ENCODE data around the gene TBCA.

TBCA gene

GRCh38 chr5:77775790-77776553 lies at the start of gene TBCA:
Gene TBCA, minus strand, starts transcription at chr5:77776339. Its CDS starts 82 bp downstream, at chr5:77776257.
- Histone ChIP-seq H3K4me3 (peak within 1 kb of the TSS; percentile 52 to 90 (median 78)), H3K27ac (peak within 1 kb of the TSS; percentile 69 to 100 (median 98))

GRCh38 chr5:77824981-77825380 lies 48.8 kb upstream of the TBCA start:
- Histone ChIP-seq H3K4me3 (no peak overlapping the region), H3K27ac (no peak overlapping the region)

- Histone ChIP-seq H3K27ac (no peak overlapping the region), H3K4me3 (no peak overlapping the region)
These were observed 40.5 kb upstream of the TBCA start for GRCh38 chr5:77816686-77817085.

GRCh38 chr5:77812926-77813589 lies 36.9 kb upstream of the TBCA start:
- Histone ChIP-seq H3K4me3 (no peak overlapping the region), H3K27ac (no peak overlapping the region)

GRCh38 chr5:77806213-77806843 lies 30.2 kb upstream of the TBCA start:
- Histone ChIP-seq H3K27ac (no peak overlapping the region), H3K4me3 (no peak overlapping the region)

- Histone ChIP-seq H3K4me3 (no peak overlapping the region), H3K27ac (no peak overlapping the region)
These were observed 22.3 kb upstream of the TBCA start for GRCh38 chr5:77798456-77798855.

- no peak overlapping the region for H3K4me3 ChIP-seq
- no peak overlapping the region for H3K27ac ChIP-seq
These were observed 21.0 kb upstream of the TBCA start for GRCh38 chr5:77797136-77797535.

- H3K27ac ChIP-seq: no peak overlapping the region
These were observed 19.7 kb upstream of the TBCA start for GRCh38 chr5:77795846-77796245.

GRCh38 chr5:77795268-77795667 lies 19.1 kb upstream of the TBCA start:
- H3K27ac ChIP-seq: no peak overlapping the region
- H3K4me3 ChIP-seq: no peak overlapping the region

More at GRCh38 chr5:77795846-77796245, 19.7 kb upstream of the TBCA start:
- H3K4me3 ChIP-seq: no peak overlapping the region

- H3K27ac ChIP-seq: no peak overlapping the region
- H3K4me3 ChIP-seq: no peak overlapping the region
These were observed 15.8 kb upstream of the TBCA start for GRCh38 chr5:77791926-77792325.

- Histone ChIP-seq H3K27ac (no peak overlapping the region), H3K4me3 (no peak overlapping the region)
These were observed 15.2 kb upstream of the TBCA start for GRCh38 chr5:77791356-77791755.

GRCh38 chr5:77785229-77785628 lies 9.1 kb upstream of the TBCA start:
- Histone ChIP-seq H3K27ac (no peak overlapping the region), H3K4me3 (no peak overlapping the region)

GRCh38 chr5:77784735-77785134 lies 8.6 kb upstream of the TBCA start:
- H3K4me3 ChIP-seq: no peak overlapping the region
- H3K27ac ChIP-seq: no peak overlapping the region

- Histone ChIP-seq H3K4me3 (no peak overlapping the region), H3K27ac (no peak overlapping the region)
These were observed 4.9 kb upstream of the TBCA start for GRCh38 chr5:77781076-77781475.

GRCh38 chr5:77778881-77779438 lies 2.8 kb upstream of the TBCA start:
- H3K4me3 ChIP-seq: no peak overlapping the region
- no peak overlapping the region for H3K27ac ChIP-seq

GRCh38 chr5:77778398-77778797 lies 2.3 kb upstream of the TBCA start:
- no peak overlapping the region for H3K4me3 ChIP-seq
- no peak overlapping the region for H3K27ac ChIP-seq

- Histone ChIP-seq H3K4me3 (no peak overlapping the region), H3K27ac (no peak overlapping the region)
These were observed 1.8 kb upstream of the TBCA start for GRCh38 chr5:77777911-77778310.

- Histone ChIP-seq H3K4me3 (no peak overlapping the region), H3K27ac (no peak overlapping the region)
These were observed 1.2 kb upstream of the TBCA start for GRCh38 chr5:77777281-77777892.

- Histone ChIP-seq H3K27ac (peak overlapping the region in 19 of 21 experiments; percentile 40 to 100 (median 98)), H3K4me3 (peak overlapping the region; percentile 52 to 90 (median 78))
These were observed 541 bp upstream of the TBCA start for GRCh38 chr5:77776554-77777206.
